HTERT RPE-1 (cell line): ENCODE data around the gene ZNF396.

Experiments used
- in situ Hi-C: fragments of 300-500 bp; cut with MboI; formaldehyde crosslinking; loops from 4 replicates; pipeline ENCODE4 v1.14.3; 2020; ENCODE audit warnings: low sequenced_read_pairs

Gene ZNF396

GRCh38 chr18:35386600-35387100 is 9.5 kb upstream of the ZNF396 start:
- in situ Hi-C loops, result no loop called here

GRCh38 chr18:35383136-35383535 is 6.0 kb upstream of the ZNF396 start:
- in situ Hi-C loops, result no loop called here

- in situ Hi-C loops, result no loop called here
Measured at GRCh38 chr18:35379421-35379820, 2.3 kb upstream of the ZNF396 start.

- in situ Hi-C loops, result no loop called here
Measured at GRCh38 chr18:35378574-35378896, 1.4 kb upstream of the ZNF396 start.

GRCh38 chr18:35377875-35378573 is 887 bp upstream of the ZNF396 start:
- in situ Hi-C loops, result no loop called here

- in situ Hi-C loops, result no loop called here
Measured at GRCh38 chr18:35376393-35376741, 770 bp downstream of the ZNF396 start.

GRCh38 chr18:35374708-35375107 is 2.4 kb downstream of the ZNF396 start:
- in situ Hi-C loops, result no loop called here

GRCh38 chr18:35371412-35372195 is 5.5 kb downstream of the ZNF396 start:
- in situ Hi-C loops, result no loop called here

- in situ Hi-C loops, result no loop called here
Measured at GRCh38 chr18:35369126-35369525, 8.0 kb downstream of the ZNF396 start.

- in situ Hi-C loops, result no loop called here
Measured at GRCh38 chr18:35368595-35368994, 8.5 kb downstream of the ZNF396 start.

- in situ Hi-C loops, result no loop called here
Measured at GRCh38 chr18:35362531-35362930, 14.6 kb downstream of the ZNF396 start.

- in situ Hi-C loops, result no loop called here
Measured at GRCh38 chr18:35361570-35362321, 15.4 kb downstream of the ZNF396 start.

GRCh38 chr18:35355140-35355618 is 22.0 kb downstream of the ZNF396 start:
- in situ Hi-C loops, result no loop called here

- in situ Hi-C loops, result no loop called here
Measured at GRCh38 chr18:35352778-35353177, 24.4 kb downstream of the ZNF396 start.

- in situ Hi-C loops, result no loop called here
Measured at GRCh38 chr18:35352283-35352682, 24.9 kb downstream of the ZNF396 start.

- in situ Hi-C loops, result no loop called here
Measured at GRCh38 chr18:35348001-35348400, 29.1 kb downstream of the ZNF396 start.

- in situ Hi-C loops, result no loop called here
Measured at GRCh38 chr18:35345950-35346349, 31.2 kb downstream of the ZNF396 start.

GRCh38 chr18:35345460-35345921 is 31.6 kb downstream of the ZNF396 start:
- in situ Hi-C loops, result no loop called here

GRCh38 chr18:35344736-35345459 is 32.2 kb downstream of the ZNF396 start:
- in situ Hi-C loops, result no loop called here

- in situ Hi-C loops, result no loop called here
Measured at GRCh38 chr18:35343936-35344735, 33.0 kb downstream of the ZNF396 start, which contains the start of gene ZNF24. TSS of gene ZNF24 (minus strand) at chr18:35344420. CDS start at chr18:35340650, 3,770 bp downstream.
